ENCODE measurements around the gene CAMK1G.
A peak's percentile ranks its signal among the peaks of the same experiment; 100 is the strongest.

The CAMK1G gene

GRCh38 chr1:209583408-209583807 is at the start of gene CAMK1G:
CAMK1G (plus strand) TSS chr1:209583714; CDS start chr1:209594984, 11,270 bp downstream.
- no peak for DNase-seq (ENCODE audit: low spot score)

- DNase-seq (ENCODE audit: low spot score), result no peak
Measured at GRCh38 chr1:209534496-209535250, 48.8 kb upstream of the CAMK1G start.

- no peak for DNase-seq (ENCODE audit: low spot score)
Measured at GRCh38 chr1:209536843-209537242, 46.7 kb upstream of the CAMK1G start.

DNA sequence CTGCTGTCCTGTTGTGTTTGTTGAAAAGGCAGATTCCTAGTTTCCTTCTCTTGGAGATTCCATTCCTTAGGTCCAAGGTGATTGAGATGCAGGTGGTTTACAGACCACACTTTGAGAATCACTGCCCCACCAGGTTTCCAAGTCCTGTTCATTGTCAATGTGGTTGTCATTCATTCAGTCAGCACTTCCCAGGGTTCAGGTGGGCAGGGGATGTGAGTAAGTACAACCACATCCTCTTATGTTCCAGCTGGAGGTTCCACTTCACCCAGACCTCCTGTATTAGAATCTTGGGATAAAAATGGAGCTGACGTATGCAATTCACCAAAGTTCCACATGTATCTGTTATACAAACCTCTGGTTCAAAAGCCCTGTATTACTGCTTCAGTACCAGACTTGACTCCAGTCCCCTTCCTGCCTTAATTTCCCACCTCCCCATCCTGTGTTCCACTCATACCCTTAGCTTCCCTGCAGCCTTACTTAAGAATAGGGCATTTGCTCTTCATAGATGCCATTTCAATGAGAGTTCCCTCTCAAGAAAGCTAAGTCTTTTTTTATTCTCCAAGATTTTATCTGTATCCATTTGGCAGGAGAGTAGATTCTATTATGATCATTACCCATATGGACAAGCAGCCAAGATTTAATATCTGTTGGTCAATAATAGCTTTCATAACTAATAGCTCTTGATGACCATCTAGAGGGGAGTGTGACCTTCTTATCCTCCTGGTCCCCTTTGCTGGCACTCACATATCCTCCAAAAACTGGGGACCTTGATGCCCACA is 46.0 kb upstream of the CAMK1G start:
- no peak for DNase-seq (ENCODE audit: low spot score)

DNA sequence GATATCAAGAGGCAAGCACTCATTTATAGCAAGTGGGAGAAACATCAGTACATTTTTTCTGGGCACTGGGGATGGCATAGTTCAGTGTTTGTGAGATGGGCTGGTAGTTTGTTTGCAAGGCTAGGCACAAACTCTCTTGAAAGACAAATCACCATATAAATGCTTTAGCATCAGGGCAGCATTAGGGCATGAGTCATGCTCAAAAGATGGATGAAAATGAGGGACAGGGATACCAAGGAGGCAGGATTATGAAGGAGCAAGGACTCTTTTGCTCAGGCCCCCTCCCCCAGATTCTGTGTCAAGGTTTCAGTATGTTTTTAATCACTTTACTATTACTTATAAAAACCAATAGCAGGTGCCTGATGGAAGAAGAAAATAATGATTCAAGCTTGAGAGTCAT is 43.9 kb upstream of the CAMK1G start:
- no peak for DNase-seq (ENCODE audit: low spot score)

DNA sequence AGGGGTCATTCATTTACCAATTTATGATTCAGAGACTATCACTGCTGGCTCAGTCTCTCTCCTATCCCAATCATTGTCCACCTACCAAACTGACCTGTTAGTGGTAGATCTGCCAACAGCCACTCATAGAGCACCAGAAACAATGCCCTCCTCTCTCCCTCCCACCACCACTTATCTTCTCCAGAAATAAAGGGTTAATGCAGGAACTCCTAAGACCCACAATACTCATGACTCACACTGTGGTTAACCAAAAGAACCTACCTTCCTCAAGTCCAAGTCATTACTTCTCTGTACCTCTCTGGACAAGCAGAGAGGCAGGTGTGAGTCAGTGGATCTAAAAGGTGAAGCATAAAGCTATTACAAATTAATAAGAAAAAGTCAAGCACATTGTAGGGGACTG is 40.9 kb upstream of the CAMK1G start:
- peak; percentile 77 for DNase-seq (ENCODE audit: low spot score)

- no peak for DNase-seq (ENCODE audit: low spot score)
Measured at GRCh38 chr1:209544098-209544497, 39.4 kb upstream of the CAMK1G start.

GRCh38 chr1:209545423-209545822 is 38.1 kb upstream of the CAMK1G start:
- no peak for DNase-seq (ENCODE audit: low spot score)

DNA sequence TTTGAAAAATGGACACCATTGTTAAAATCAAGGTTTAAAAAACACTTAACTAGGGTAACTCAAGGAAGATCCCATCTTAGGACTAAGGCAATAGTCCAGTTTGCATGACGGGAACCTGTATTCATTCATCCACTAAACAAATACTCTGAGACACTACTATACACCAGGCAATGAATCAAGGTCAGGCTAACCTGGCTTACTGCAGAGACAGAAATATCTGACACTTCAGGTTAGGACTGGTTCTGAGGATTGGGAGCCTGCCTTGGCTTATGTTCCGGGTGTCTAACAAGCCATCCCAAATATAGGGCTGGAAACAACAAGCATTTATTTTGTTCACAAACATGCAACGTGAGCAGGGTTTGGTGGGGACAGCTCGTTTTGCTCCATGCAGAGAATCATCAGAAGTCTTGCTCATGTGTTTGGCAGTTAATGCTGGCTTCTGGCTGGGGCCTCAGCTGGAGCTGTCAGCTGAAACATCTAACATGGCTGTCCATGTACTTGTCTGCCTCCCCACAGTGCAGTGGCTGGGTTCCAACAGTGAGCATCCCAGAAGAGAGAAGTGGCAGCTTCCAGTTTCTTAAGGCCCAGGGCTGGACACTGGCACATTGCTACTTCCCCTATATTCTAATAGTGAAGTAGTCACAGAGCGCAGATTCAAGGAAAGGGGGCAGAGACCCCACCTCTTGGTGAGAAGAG is 37.0 kb upstream of the CAMK1G start:
- no peak for DNase-seq (ENCODE audit: low spot score)

- no peak for DNase-seq (ENCODE audit: low spot score)
Measured at GRCh38 chr1:209547626-209548025, 35.9 kb upstream of the CAMK1G start.

- DNase-seq (ENCODE audit: low spot score), result no peak
Measured at GRCh38 chr1:209549443-209550205, 33.9 kb upstream of the CAMK1G start.

GRCh38 chr1:209550519-209550918 is 33.0 kb upstream of the CAMK1G start:
- DNase-seq (ENCODE audit: low spot score), result no peak

DNA sequence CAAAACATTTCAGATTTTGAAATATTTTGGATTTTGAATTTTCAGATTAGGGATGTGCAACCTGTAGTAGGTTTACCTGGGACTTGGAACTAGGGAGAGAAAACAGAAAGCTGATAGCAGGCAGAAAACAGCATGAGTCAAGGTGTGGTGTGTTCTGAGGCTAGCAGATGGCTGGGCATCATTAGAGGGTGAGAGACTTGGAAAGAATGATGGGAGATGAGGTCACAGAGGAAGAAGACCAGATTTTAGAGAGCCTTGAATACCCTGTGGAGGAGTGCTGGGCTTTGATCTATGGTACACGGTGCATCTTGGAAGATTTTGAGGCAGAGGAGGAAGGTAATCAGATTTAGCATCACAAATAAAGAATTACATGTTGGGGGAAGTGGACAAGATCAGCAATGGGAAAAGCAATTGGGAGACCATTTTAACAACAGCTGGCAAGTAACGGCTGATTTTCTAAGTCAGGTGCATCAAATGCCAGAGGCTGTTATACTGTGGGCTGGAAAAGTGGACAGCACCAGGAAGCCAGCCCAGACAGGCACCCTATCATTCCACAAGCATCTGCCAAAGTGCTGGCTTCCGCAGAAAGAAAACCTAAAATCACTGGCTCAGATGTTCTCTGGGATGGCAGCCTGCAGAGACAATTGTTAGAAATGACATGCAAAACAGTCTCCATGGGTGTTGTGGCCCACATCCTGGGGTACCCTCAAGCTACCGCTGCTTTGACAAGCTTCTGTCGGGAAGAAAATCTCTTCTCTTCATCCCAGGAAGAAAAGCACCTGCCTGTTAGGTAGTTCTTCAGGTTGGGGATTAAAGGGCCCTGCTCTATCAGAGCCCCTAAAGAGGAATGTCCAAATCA is 30.9 kb upstream of the CAMK1G start:
- no peak for DNase-seq (ENCODE audit: low spot score)

- no peak for DNase-seq (ENCODE audit: low spot score)
Measured at GRCh38 chr1:209554761-209555611, 28.5 kb upstream of the CAMK1G start.

- DNase-seq (ENCODE audit: low spot score), result no peak
Measured at GRCh38 chr1:209556162-209556690, 27.3 kb upstream of the CAMK1G start.

GRCh38 chr1:209557221-209557620 is 26.3 kb upstream of the CAMK1G start:
- no peak for DNase-seq (ENCODE audit: low spot score)

- DNase-seq (ENCODE audit: low spot score), result no peak
Measured at GRCh38 chr1:209560529-209560928, 23.0 kb upstream of the CAMK1G start.

- DNase-seq (ENCODE audit: low spot score), result no peak
Measured at GRCh38 chr1:209560952-209561351, 22.6 kb upstream of the CAMK1G start.

DNA sequence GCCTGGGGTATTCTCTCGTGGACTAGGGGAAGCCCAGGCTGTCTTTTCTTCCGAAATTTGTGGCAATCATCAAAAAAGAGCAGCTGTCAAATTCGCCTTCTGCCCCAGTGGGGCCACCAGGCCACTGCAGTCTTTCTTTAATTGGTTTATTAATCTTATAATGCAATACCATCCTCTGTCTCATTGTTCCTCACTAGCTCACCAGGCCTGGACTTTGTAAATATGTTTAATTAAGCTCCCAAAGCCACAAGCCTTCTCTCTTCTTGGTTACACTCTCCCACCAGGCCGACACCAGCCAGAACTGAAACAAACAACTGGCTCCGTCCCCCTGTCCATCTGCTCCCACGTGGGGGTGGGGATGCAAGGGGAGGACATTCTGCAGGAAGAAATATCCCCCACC is 22.0 kb upstream of the CAMK1G start:
- no peak for DNase-seq (ENCODE audit: low spot score)

DNA sequence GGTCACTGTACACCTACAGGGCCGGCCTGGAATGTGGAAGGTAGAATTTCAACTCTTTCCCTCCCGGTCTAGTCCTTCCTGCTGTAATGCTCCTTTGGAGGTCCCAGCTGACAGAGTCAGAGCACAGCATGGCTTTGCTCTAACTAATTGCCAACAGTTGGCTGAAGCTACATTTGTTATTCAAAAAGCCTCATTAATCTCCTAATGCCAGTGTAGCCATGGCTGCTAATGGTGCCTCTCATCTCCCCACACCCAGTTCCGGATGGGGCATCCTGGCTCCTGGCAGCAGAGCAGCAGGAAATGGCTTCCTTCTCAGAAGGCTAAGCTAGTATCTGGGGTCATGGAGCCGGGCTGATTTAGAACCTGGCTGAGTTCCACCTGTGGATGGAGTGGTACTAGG is 18.7 kb upstream of the CAMK1G start:
- DNase-seq (ENCODE audit: low spot score), result no peak

All from SW480 (cell line).